Activated naive CD8-positive, alpha-beta T cell treated with anti-CD3 and anti-CD28 coated beads, Interleukin-2, amount 50 U/mL, for 24 hours (primary cell): ENCODE results near the gene DNAJC1.
A peak's percentile ranks its signal among the peaks of the same experiment; 100 is the strongest.

Experiments
- ATAC-seq: fragments of 150-1000 bp; cut with Tn5 transposase; one replicate; pipeline ENCODE4 v1.10.0; 2021
- DNase-seq: peaks from one replicate; pipeline ENCODE4 v3.0.0; 2021
- H3K27ac Mint-ChIP-seq: one replicate; pipeline ENCODE4 v1.8.0; 2021; ENCODE audit warnings: mild to moderate bottlenecking, mixed read lengths
- H3K27me3 Mint-ChIP-seq: one replicate; pipeline ENCODE4 v1.8.0; 2021; ENCODE audit warnings: mixed read lengths
- H3K36me3 Mint-ChIP-seq: one replicate; pipeline ENCODE4 v1.8.0; 2021; ENCODE audit warnings: low read depth, mixed read lengths
- H3K4me1 Mint-ChIP-seq: one replicate; pipeline ENCODE4 v1.8.0; 2021; ENCODE audit warnings: mixed read lengths
- H3K4me3 Mint-ChIP-seq: one replicate; pipeline ENCODE4 v1.8.0; 2021; ENCODE audit warnings: mild to moderate bottlenecking, moderate library complexity, mixed read lengths
- H3K9me3 Mint-ChIP-seq: one replicate; pipeline ENCODE4 v1.8.0; 2021; ENCODE audit warnings: mixed read lengths

DNAJC1 gene

GRCh38 chr10:21920633-21921032 lies 82.9 kb downstream of the DNAJC1 start:
- no peak for ATAC-seq
- H3K9me3 Mint-ChIP-seq = no peaks in the 10 kb centered on the region
- DNase-seq = no peak
- H3K27me3 Mint-ChIP-seq = no peaks in the 10 kb centered on the region
- no peaks in the 10 kb centered on the region for H3K4me1 Mint-ChIP-seq
- no peak overlapping the region for H3K4me3 Mint-ChIP-seq
- H3K36me3 Mint-ChIP-seq = peaks cover 5% of the 10 kb centered on the region
- no peak overlapping the region for H3K27ac Mint-ChIP-seq

GRCh38 chr10:21919906-21920305 lies 83.6 kb downstream of the DNAJC1 start:
- H3K4me3 Mint-ChIP-seq = no peak overlapping the region
- no peaks in the 10 kb centered on the region for H3K4me1 Mint-ChIP-seq
- no peaks in the 10 kb centered on the region for H3K9me3 Mint-ChIP-seq
- peaks cover 3% of the 10 kb centered on the region for H3K36me3 Mint-ChIP-seq
- H3K27me3 Mint-ChIP-seq = no peaks in the 10 kb centered on the region
- no peak for ATAC-seq
- no peak overlapping the region for H3K27ac Mint-ChIP-seq
- DNase-seq = no peak

- no peak overlapping the region for H3K4me3 Mint-ChIP-seq
- no peaks in the 10 kb centered on the region for H3K27me3 Mint-ChIP-seq
- no peaks in the 10 kb centered on the region for H3K9me3 Mint-ChIP-seq
- no peak overlapping the region for H3K27ac Mint-ChIP-seq
- ATAC-seq = no peak
- DNase-seq = no peak
- H3K36me3 Mint-ChIP-seq = peaks cover 3% of the 10 kb centered on the region
- no peaks in the 10 kb centered on the region for H3K4me1 Mint-ChIP-seq
Measured at GRCh38 chr10:21919117-21919516, 84.4 kb downstream of the DNAJC1 start.

GRCh38 chr10:21912625-21913024 lies 90.9 kb downstream of the DNAJC1 start:
- Mint-ChIP-seq H3K36me3 (peaks cover 14% of the 10 kb centered on the region), H3K4me3 (no peak overlapping the region)

GRCh38 chr10:21910798-21911197 lies 92.7 kb downstream of the DNAJC1 start:
- no peaks in the 10 kb centered on the region for H3K27me3 Mint-ChIP-seq
- H3K9me3 Mint-ChIP-seq = no peaks in the 10 kb centered on the region
- H3K4me3 Mint-ChIP-seq = no peak overlapping the region
- ATAC-seq (no peak), DNase-seq (no peak)
- H3K36me3 Mint-ChIP-seq = peaks cover 18% of the 10 kb centered on the region
- no peak overlapping the region for H3K27ac Mint-ChIP-seq
- H3K4me1 Mint-ChIP-seq = peaks cover 9% of the 10 kb centered on the region

More at GRCh38 chr10:21912625-21913024, 90.9 kb downstream of the DNAJC1 start:
- ATAC-seq = peak; percentile 40
- peaks cover 9% of the 10 kb centered on the region for H3K4me1 Mint-ChIP-seq
- H3K27me3 Mint-ChIP-seq = no peaks in the 10 kb centered on the region
- DNase-seq = no peak
- no peaks in the 10 kb centered on the region for H3K9me3 Mint-ChIP-seq
- no peak overlapping the region for H3K27ac Mint-ChIP-seq

GRCh38 chr10:21907436-21907835 lies 96.1 kb downstream of the DNAJC1 start:
- Mint-ChIP-seq H3K36me3 (peaks cover 32% of the 10 kb centered on the region), H3K9me3 (no peaks in the 10 kb centered on the region), H3K27me3 (no peaks in the 10 kb centered on the region), H3K4me3 (no peak overlapping the region), H3K27ac (no peak overlapping the region), H3K4me1 (peaks cover 3% of the 10 kb centered on the region)
- ATAC-seq = no peak
- DNase-seq = no peak

GRCh38 chr10:21904930-21905329 lies 98.6 kb downstream of the DNAJC1 start:
- H3K4me3 Mint-ChIP-seq = no peak overlapping the region
- no peak for DNase-seq
- H3K27ac Mint-ChIP-seq = no peak overlapping the region
- H3K9me3 Mint-ChIP-seq = no peaks in the 10 kb centered on the region
- peaks cover 26% of the 10 kb centered on the region for H3K36me3 Mint-ChIP-seq
- no peaks in the 10 kb centered on the region for H3K27me3 Mint-ChIP-seq
- ATAC-seq = no peak
- no peaks in the 10 kb centered on the region for H3K4me1 Mint-ChIP-seq

- no peak for ATAC-seq
- Mint-ChIP-seq H3K36me3 (peaks cover 32% of the 10 kb centered on the region), H3K4me3 (no peak overlapping the region), H3K27me3 (no peaks in the 10 kb centered on the region), H3K27ac (no peak overlapping the region), H3K4me1 (no peaks in the 10 kb centered on the region), H3K9me3 (no peaks in the 10 kb centered on the region)
- DNase-seq = no peak
Measured at GRCh38 chr10:21899736-21900135, 103.8 kb downstream of the DNAJC1 start.

- Mint-ChIP-seq H3K27ac (no peak overlapping the region), H3K4me1 (peaks cover 3% of the 10 kb centered on the region), H3K27me3 (no peaks in the 10 kb centered on the region), H3K4me3 (no peak overlapping the region), H3K36me3 (peaks cover 45% of the 10 kb centered on the region), H3K9me3 (peaks cover 22% of the 10 kb centered on the region)
- DNase-seq (no peak), ATAC-seq (no peak)
Measured at GRCh38 chr10:21895932-21896331, 107.6 kb downstream of the DNAJC1 start.

- H3K27ac Mint-ChIP-seq = no peak overlapping the region
- DNase-seq (no peak), ATAC-seq (no peak)
- no peaks in the 10 kb centered on the region for H3K27me3 Mint-ChIP-seq
- peaks cover 9% of the 10 kb centered on the region for H3K4me1 Mint-ChIP-seq
- H3K36me3 Mint-ChIP-seq = peaks cover 48% of the 10 kb centered on the region
- peaks cover 22% of the 10 kb centered on the region for H3K9me3 Mint-ChIP-seq
- no peak overlapping the region for H3K4me3 Mint-ChIP-seq
Measured at GRCh38 chr10:21894648-21895342, 108.7 kb downstream of the DNAJC1 start.

GRCh38 chr10:21891439-21891838 lies 112.1 kb downstream of the DNAJC1 start:
- Mint-ChIP-seq H3K9me3 (peaks cover 22% of the 10 kb centered on the region), H3K36me3 (peaks cover 40% of the 10 kb centered on the region), H3K27ac (no peak overlapping the region), H3K4me1 (peaks cover 27% of the 10 kb centered on the region), H3K4me3 (no peak overlapping the region), H3K27me3 (no peaks in the 10 kb centered on the region)
- ATAC-seq (no peak), DNase-seq (no peak)

- Mint-ChIP-seq H3K4me1 (peaks cover 33% of the 10 kb centered on the region), H3K4me3 (no peak overlapping the region)
Measured at GRCh38 chr10:21889477-21890275, 113.9 kb downstream of the DNAJC1 start.

GRCh38 chr10:21888959-21889358 lies 114.6 kb downstream of the DNAJC1 start:
- no peak overlapping the region for H3K4me3 Mint-ChIP-seq
- ATAC-seq (peak; percentile 61), DNase-seq (no peak)
- H3K9me3 Mint-ChIP-seq = peaks cover 33% of the 10 kb centered on the region
- peaks cover 33% of the 10 kb centered on the region for H3K4me1 Mint-ChIP-seq
- peaks cover 39% of the 10 kb centered on the region for H3K36me3 Mint-ChIP-seq
- H3K27ac Mint-ChIP-seq = no peak overlapping the region
- H3K27me3 Mint-ChIP-seq = no peaks in the 10 kb centered on the region

More at GRCh38 chr10:21889477-21890275, 113.9 kb downstream of the DNAJC1 start:
- Mint-ChIP-seq H3K9me3 (peaks cover 36% of the 10 kb centered on the region), H3K27me3 (no peaks in the 10 kb centered on the region), H3K36me3 (peaks cover 45% of the 10 kb centered on the region), H3K27ac (no peak overlapping the region)
- DNase-seq (no peak), ATAC-seq (no peak)

GRCh38 chr10:21885940-21886339 lies 117.6 kb downstream of the DNAJC1 start:
- Mint-ChIP-seq H3K9me3 (peaks cover 19% of the 10 kb centered on the region), H3K36me3 (peaks cover 34% of the 10 kb centered on the region), H3K4me1 (peaks cover 29% of the 10 kb centered on the region), H3K27me3 (no peaks in the 10 kb centered on the region), H3K27ac (no peak overlapping the region), H3K4me3 (no peak overlapping the region)
- ATAC-seq (no peak), DNase-seq (no peak)

- ATAC-seq = no peak
- H3K36me3 Mint-ChIP-seq = peaks cover 53% of the 10 kb centered on the region
- no peaks in the 10 kb centered on the region for H3K27me3 Mint-ChIP-seq
- no peak overlapping the region for H3K27ac Mint-ChIP-seq
- no peaks in the 10 kb centered on the region for H3K4me1 Mint-ChIP-seq
- H3K9me3 Mint-ChIP-seq = peaks cover 23% of the 10 kb centered on the region
- DNase-seq = no peak
- H3K4me3 Mint-ChIP-seq = no peak overlapping the region
Measured at GRCh38 chr10:21873198-21873597, 130.3 kb downstream of the DNAJC1 start.
